CD4-positive, alpha-beta T cell (primary cell): Measurements from ENCODE around the gene TLCD1. TPM values are rescaled to one million over a fixed set of nuclear protein-coding genes. Genes with fewer than 3 reads are reported as not detected.
A peak's percentile ranks its signal among the peaks of the same experiment; 100 is the strongest.

Experiments
- ATAC-seq: fragments of 200-7000 bp; cut with Tn5 transposase; one replicate; pipeline ENCODE4 v1.10.0; 2022; ENCODE audit warnings: mild to moderate bottlenecking; ENCODE audit not compliant: poor library complexity
- CTCF ChIA-PET: fragments of 350-600 bp; sonication (Branson Sonifier 250); formaldehyde crosslinking; loops from one replicate; lab custom pipeline; 2021; ENCODE audit warnings: antibody characterized with exemption, inconsistent platforms; lab: Charles Lee
- POLR2A ChIA-PET: fragments of 350-600 bp; sonication (Branson Sonifier 250); formaldehyde crosslinking; loops from one replicate; lab custom pipeline; 2021; ENCODE audit warnings: antibody characterized with exemption, inconsistent platforms; lab: Charles Lee
- DNase-seq, 14 experiments: peaks; one replicate each; pipeline ENCODE4 v3.0.0-alpha.2; 2013 to 2020; ENCODE audit warnings: mixed read lengths in 2 of 14
- H3K27ac ChIP-seq, 2 donors: one replicate each; pipeline versions ENCODE4 v1.5.1 to v1.7.0; 2013; ENCODE audit warnings: low read length in 2 of 2, low read depth in 1 of 2, mild to moderate bottlenecking in 1 of 2
- H3K27me3 ChIP-seq, 2 experiments: 1 replicate in 1 of 2; 2 replicates in 1 of 2; pipeline versions ENCODE4 v1.6.1 to v1.7.0; 2013; ENCODE audit warnings: low read length in 2 of 2, control low read depth in 1 of 2, mild to moderate bottlenecking in 1 of 2, moderate library complexity in 1 of 2; ENCODE audit not compliant: insufficient read depth in 2 of 2, control insufficient read depth in 1 of 2
- H3K36me3 ChIP-seq: one replicate; pipeline ENCODE4 v1.6.1; 2013; ENCODE audit warnings: low read length, control low read depth; ENCODE audit not compliant: insufficient read depth
- H3K4me1 ChIP-seq: one replicate; pipeline ENCODE4 v1.6.1; 2013; ENCODE audit warnings: low read length, control low read depth; ENCODE audit not compliant: insufficient read depth
- H3K4me3 ChIP-seq: one replicate; pipeline ENCODE4 v1.5.1; 2013; ENCODE audit warnings: mild to moderate bottlenecking, low read length, moderate library complexity
- H3K9me3 ChIP-seq, 2 experiments: 1 replicate in 1 of 2; 2 replicates in 1 of 2; pipeline versions ENCODE4 v1.6.1 to v1.7.0; 2013; ENCODE audit warnings: low read length in 2 of 2, mild to moderate bottlenecking in 2 of 2, control low read depth in 1 of 2, moderate library complexity in 1 of 2; ENCODE audit not compliant: control insufficient read depth in 1 of 2, insufficient read depth in 1 of 2
- H3K27ac Mint-ChIP-seq: one replicate; pipeline ENCODE4 v1.8.0; 2020; ENCODE audit warnings: mixed read lengths
- H3K27me3 Mint-ChIP-seq: one replicate; pipeline ENCODE4 v1.8.0; 2021; ENCODE audit warnings: mixed read lengths
- H3K36me3 Mint-ChIP-seq: one replicate; pipeline ENCODE4 v1.8.0; 2021; ENCODE audit warnings: low read depth, mixed read lengths
- H3K4me1 Mint-ChIP-seq: one replicate; pipeline ENCODE4 v1.8.0; 2021; ENCODE audit warnings: low read depth, mixed read lengths
- H3K4me3 Mint-ChIP-seq: one replicate; pipeline ENCODE4 v1.8.0; 2020; ENCODE audit warnings: mild to moderate bottlenecking, mixed read lengths
- H3K9me3 Mint-ChIP-seq: one replicate; pipeline ENCODE4 v1.8.0; 2020; ENCODE audit warnings: mixed read lengths
- intact Hi-C, 2 experiments: fragments of 100-400 bp; cut with DNase I in 1 of 2; cut with micrococcal nuclease in 1 of 2; formaldehyde crosslinking; loops; one replicate each; pipeline versions ENCODE4 v1.15.1 to v1.9.0; 2023 to 2025; cut with DNase I, micrococcal nuclease
- total RNA-seq, 174 experiments: library from RNA in 2 of 174; stranded (reverse) in 2 of 174; gene quantifications; one replicate each; pipeline ENCODE4 v1.2.3 and lab custom pipeline; 2021 to 2026
- TF ChIP-seq, protein P1 (sequence below): fragments of 200-600 bp; IDR thresholded peaks from one replicate; pipeline ENCODE4 v1.8.0; 2022; ENCODE audit warnings: antibody characterized with exemption, mild to moderate bottlenecking

TLCD1 gene
- total RNA-seq, 2 experiments from 2014 or later = 0.39 to 0.60 TPM

DNA sequence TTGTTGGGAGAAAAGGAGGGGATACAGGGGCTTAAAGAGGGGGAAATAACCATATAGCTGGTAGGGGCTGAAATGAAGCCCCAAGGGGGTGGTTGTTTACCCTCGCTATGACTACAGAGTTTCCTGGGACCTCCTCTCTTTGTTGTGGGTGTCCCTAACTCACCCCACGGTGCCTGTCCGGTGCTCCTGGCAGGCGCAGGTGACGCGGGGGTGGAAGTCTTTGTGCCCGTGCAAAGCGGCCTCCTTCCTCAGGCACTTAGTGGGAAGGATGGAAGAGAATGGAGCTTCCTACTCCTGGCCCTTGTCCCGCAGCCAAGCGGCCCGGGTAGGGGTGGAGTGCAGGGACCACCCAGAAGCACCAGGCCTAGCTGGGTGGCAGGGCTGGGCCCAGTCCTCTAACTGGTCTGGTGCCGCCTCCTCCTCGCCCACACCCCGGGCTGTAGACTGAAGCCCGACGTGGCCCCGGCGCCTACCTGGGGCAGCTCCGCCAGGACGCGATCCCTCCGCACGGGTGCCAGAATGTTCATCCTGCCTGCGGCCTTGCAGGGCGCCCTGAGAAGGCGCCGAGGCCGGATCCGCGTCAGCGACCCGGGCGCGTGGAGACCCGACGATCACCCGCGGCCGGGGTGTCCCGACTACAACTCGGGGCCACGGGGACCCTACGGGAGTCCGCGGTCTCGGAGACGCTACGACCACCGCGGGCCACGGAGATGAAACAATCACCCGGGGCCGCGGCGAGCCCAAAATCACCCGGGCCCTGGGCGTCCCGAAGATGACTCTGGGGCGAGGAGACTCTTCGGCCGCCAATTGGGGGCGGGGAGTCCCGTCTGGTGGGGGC lies 9.1 kb downstream of the TLCD1 start:
- peaks cover 17 to 21% of the 10 kb centered on the region in 2 experiments for H3K27me3 ChIP-seq
- H3K27ac ChIP-seq = no peak overlapping the region
- ChIA-PET POLR2A (interaction anchor here (1.0 to 2.2 kb wide), 2 partner anchors 11 to 235 kb away, joined by 3 to 13 read pairs; partner anchors contain the start of genes NEK8 and PHF12), CTCF (interaction anchor here (1.5 to 1.6 kb wide), 2 partner anchors 10 to 33 kb away, joined by 3 to 4 read pairs; no protein-coding TSS in a partner anchor)
- ATAC-seq (no peak), DNase-seq (peak in 3 of 14 experiments; percentile 11 to 53 (median 44))
- H3K4me3 ChIP-seq = peak overlapping the region; percentile 36
- H3K4me3 Mint-ChIP-seq = peak overlapping the region; percentile 34
- no peaks in the 10 kb centered on the region for H3K9me3 Mint-ChIP-seq
- TF ChIP-seq, protein P1, sequence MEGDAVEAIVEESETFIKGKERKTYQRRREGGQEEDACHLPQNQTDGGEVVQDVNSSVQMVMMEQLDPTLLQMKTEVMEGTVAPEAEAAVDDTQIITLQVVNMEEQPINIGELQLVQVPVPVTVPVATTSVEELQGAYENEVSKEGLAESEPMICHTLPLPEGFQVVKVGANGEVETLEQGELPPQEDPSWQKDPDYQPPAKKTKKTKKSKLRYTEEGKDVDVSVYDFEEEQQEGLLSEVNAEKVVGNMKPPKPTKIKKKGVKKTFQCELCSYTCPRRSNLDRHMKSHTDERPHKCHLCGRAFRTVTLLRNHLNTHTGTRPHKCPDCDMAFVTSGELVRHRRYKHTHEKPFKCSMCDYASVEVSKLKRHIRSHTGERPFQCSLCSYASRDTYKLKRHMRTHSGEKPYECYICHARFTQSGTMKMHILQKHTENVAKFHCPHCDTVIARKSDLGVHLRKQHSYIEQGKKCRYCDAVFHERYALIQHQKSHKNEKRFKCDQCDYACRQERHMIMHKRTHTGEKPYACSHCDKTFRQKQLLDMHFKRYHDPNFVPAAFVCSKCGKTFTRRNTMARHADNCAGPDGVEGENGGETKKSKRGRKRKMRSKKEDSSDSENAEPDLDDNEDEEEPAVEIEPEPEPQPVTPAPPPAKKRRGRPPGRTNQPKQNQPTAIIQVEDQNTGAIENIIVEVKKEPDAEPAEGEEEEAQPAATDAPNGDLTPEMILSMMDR = no peak
- H3K36me3 ChIP-seq = peaks cover 13% of the 10 kb centered on the region
- H3K4me1 ChIP-seq = peaks cover 53% of the 10 kb centered on the region
- peaks cover 25% of the 10 kb centered on the region for H3K36me3 Mint-ChIP-seq
- peaks cover 35% of the 10 kb centered on the region for H3K27me3 Mint-ChIP-seq
- peaks cover 0 to 8% of the 10 kb centered on the region in 2 experiments for H3K9me3 ChIP-seq
- intact Hi-C loops = loop anchor here in 1 of 2 experiments (10.0 kb wide), 1 partner anchor 362 kb away; the partner anchor contains the start of gene POLDIP2
- H3K27ac Mint-ChIP-seq = no peak overlapping the region
- peaks cover 43% of the 10 kb centered on the region for H3K4me1 Mint-ChIP-seq

GRCh38 chr17:28715217-28715616 lies 10.8 kb downstream of the TLCD1 start:
- TF ChIP-seq, protein P1 = no peak
- peaks cover 35% of the 10 kb centered on the region for H3K27me3 Mint-ChIP-seq
- H3K4me1 Mint-ChIP-seq = peaks cover 42% of the 10 kb centered on the region
- Histone ChIP-seq H3K4me3 (no peak overlapping the region), H3K27me3 (peaks cover 17 to 21% of the 10 kb centered on the region in 2 experiments), H3K27ac (no peak overlapping the region), H3K4me1 (peaks cover 47% of the 10 kb centered on the region), H3K9me3 (peaks cover 0 to 8% of the 10 kb centered on the region in 2 experiments), H3K36me3 (no peaks in the 10 kb centered on the region)
- ChIA-PET CTCF (interaction anchor here (1.3 kb wide), 1 partner anchor 12 kb away, joined by 4 read pairs; no protein-coding TSS in a partner anchor), POLR2A (interaction anchor here (2.2 kb wide), 1 partner anchor 13 kb away, joined by 13 read pairs; the partner anchor contains the start of gene NEK8)
- no peaks in the 10 kb centered on the region for H3K9me3 Mint-ChIP-seq
- DNase-seq = no peak
- peaks cover 8% of the 10 kb centered on the region for H3K36me3 Mint-ChIP-seq
- ATAC-seq = no peak
- H3K27ac Mint-ChIP-seq = no peak overlapping the region
- intact Hi-C loops = loop anchor here in 1 of 2 experiments (10.0 kb wide), 1 partner anchor 360 kb away; the partner anchor contains the start of gene POLDIP2
- peak overlapping the region; percentile 17 for H3K4me3 Mint-ChIP-seq

GRCh38 chr17:28714281-28714680 lies 11.8 kb downstream of the TLCD1 start:
- TF ChIP-seq, protein P1 = no peak
- no peak overlapping the region for H3K4me3 ChIP-seq
- peaks cover 33% of the 10 kb centered on the region for H3K4me1 Mint-ChIP-seq
- intact Hi-C loops = loop anchor here (5.0 to 10.0 kb wide), 3 partner anchors 52 to 359 kb away; partner anchors contain the start of genes BLTP2 (in 2 of the 2), POLDIP2 (in 1 of the 2), SDF2 (in 1 of the 2) and SUPT6H (in 1 of the 2)
- CTCF ChIA-PET = interaction anchor here (1.3 kb wide), 1 partner anchor 13 kb away, joined by 4 read pairs; no protein-coding TSS in a partner anchor
- no peaks in the 10 kb centered on the region for H3K36me3 Mint-ChIP-seq
- H3K4me1 ChIP-seq = peaks cover 41% of the 10 kb centered on the region
- POLR2A ChIA-PET = no interaction called here
- H3K36me3 ChIP-seq = no peaks in the 10 kb centered on the region
- DNase-seq (no peak), ATAC-seq (no peak)
- peak overlapping the region; percentile 17 for H3K4me3 Mint-ChIP-seq
- H3K27ac ChIP-seq = no peak overlapping the region
- H3K27me3 Mint-ChIP-seq = peaks cover 32% of the 10 kb centered on the region
- H3K9me3 Mint-ChIP-seq = no peaks in the 10 kb centered on the region
- peaks cover 0 to 8% of the 10 kb centered on the region in 2 experiments for H3K9me3 ChIP-seq
- no peak overlapping the region for H3K27ac Mint-ChIP-seq
- H3K27me3 ChIP-seq = peaks cover 17 to 21% of the 10 kb centered on the region in 2 experiments
